H7 (cell line): ENCODE results near the gene RUFY4. TPM values are rescaled to one million over a fixed set of nuclear protein-coding genes. Genes with fewer than 3 reads are reported as not detected.
"Not testable (repeated sequence)": the region's sequence is repeated elsewhere in the genome, so short reads cannot be mapped to it uniquely, and the experiment has no call there.

ENCODE experiments used
- DNase-seq: peaks from one replicate; pipeline ENCODE4 v3.0.0; 2012
- H3K27me3 ChIP-seq: 2 replicates; pipeline ENCODE4 v1.6.0; 2011; ENCODE audit warnings: mild to moderate bottlenecking, low read length; ENCODE audit not compliant: control insufficient read depth, insufficient read depth
- H3K36me3 ChIP-seq: replicated peaks from 2 replicates; pipeline ENCODE4 v1.5.1; 2011; ENCODE audit warnings: low read length; ENCODE audit not compliant: control insufficient read depth, insufficient read depth
- H3K4me3 ChIP-seq: 2 replicates; pipeline ENCODE4 v1.5.1; 2011; ENCODE audit warnings: low read depth, mild to moderate bottlenecking, control low read depth, low read length, moderate library complexity; ENCODE audit not compliant: insufficient read depth
- total RNA-seq: library from RNA; depleted of rRNA; stranded (reverse); fragments of >200 nt; shearing (Covaris generic); gene quantifications from 2 replicates; pipeline ENCODE4 v1.2.3, GENCODE V29; 2014; rRNA removed

The RUFY4 gene, protein sequence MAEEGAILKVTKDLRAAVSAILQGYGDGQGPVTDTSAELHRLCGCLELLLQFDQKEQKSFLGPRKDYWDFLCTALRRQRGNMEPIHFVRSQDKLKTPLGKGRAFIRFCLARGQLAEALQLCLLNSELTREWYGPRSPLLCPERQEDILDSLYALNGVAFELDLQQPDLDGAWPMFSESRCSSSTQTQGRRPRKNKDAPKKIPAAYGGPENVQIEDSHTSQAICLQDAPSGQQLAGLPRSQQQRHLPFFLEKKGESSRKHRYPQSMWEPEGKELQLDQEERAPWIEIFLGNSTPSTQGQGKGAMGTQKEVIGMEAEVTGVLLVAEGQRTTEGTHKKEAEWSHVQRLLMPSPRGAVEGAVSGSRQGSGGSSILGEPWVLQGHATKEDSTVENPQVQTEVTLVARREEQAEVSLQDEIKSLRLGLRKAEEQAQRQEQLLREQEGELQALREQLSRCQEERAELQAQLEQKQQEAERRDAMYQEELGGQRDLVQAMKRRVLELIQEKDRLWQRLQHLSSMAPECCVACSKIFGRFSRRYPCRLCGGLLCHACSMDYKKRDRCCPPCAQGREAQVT
- not detected in 2 replicates for total RNA-seq

GRCh38 chr2:218068721-218069334 is at the start of gene RUFY4:
Gene RUFY4 (plus strand): TSS chr2:218069253. CDS start chr2:218070606, 1,353 bp downstream.
- H3K27me3 ChIP-seq, H3K4me3 ChIP-seq, H3K36me3 ChIP-seq: not testable (repeated sequence)
- DNase-seq, result peak; percentile 87

GRCh38 chr2:218019411-218020060 is 49.5 kb upstream of the RUFY4 start:
- Histone ChIP-seq H3K4me3 (no peak overlapping the region), H3K27me3 (no peaks in the 10 kb centered on the region)
- peak; percentile 30 for DNase-seq

DNA sequence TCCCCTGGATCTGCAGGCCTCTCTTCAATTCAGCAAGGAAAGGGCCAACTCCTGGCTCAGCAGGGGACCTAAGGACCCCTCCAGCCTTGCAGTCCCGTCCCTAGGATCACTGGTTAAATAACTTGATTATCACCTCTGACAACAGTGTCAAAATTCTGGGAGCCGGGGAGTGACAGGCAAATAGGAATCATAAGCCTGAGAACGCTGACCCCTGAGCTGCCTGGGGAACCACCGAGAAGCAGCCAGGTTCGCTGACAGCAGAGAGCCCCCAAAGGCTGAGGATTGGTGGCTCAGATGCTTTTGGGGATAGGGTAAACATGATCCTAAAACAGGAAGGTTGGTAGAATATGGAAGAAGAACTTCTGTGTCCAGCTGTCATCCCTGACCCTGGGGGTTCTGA is 48.8 kb upstream of the RUFY4 start:
- peak; percentile 21 for DNase-seq
- no peak overlapping the region for H3K4me3 ChIP-seq
- no peaks in the 10 kb centered on the region for H3K27me3 ChIP-seq
- no peaks in the 10 kb centered on the region for H3K36me3 ChIP-seq

More at GRCh38 chr2:218019411-218020060, 49.5 kb upstream of the RUFY4 start:
- no peaks in the 10 kb centered on the region for H3K36me3 ChIP-seq

GRCh38 chr2:218020966-218021535 is 48.0 kb upstream of the RUFY4 start:
- Histone ChIP-seq H3K4me3 (no peak overlapping the region), H3K27me3 (no peaks in the 10 kb centered on the region), H3K36me3 (no peaks in the 10 kb centered on the region)
- peak; percentile 59 for DNase-seq

GRCh38 chr2:218021536-218022071 is 47.4 kb upstream of the RUFY4 start:
- Histone ChIP-seq H3K36me3 (no peaks in the 10 kb centered on the region), H3K27me3 (no peaks in the 10 kb centered on the region), H3K4me3 (no peak overlapping the region)
- peak; percentile 44 for DNase-seq

GRCh38 chr2:218022131-218022850 is 46.8 kb upstream of the RUFY4 start:
- no peak overlapping the region for H3K4me3 ChIP-seq
- peak; percentile 43 for DNase-seq
- no peaks in the 10 kb centered on the region for H3K27me3 ChIP-seq
- H3K36me3 ChIP-seq, result no peaks in the 10 kb centered on the region

DNA sequence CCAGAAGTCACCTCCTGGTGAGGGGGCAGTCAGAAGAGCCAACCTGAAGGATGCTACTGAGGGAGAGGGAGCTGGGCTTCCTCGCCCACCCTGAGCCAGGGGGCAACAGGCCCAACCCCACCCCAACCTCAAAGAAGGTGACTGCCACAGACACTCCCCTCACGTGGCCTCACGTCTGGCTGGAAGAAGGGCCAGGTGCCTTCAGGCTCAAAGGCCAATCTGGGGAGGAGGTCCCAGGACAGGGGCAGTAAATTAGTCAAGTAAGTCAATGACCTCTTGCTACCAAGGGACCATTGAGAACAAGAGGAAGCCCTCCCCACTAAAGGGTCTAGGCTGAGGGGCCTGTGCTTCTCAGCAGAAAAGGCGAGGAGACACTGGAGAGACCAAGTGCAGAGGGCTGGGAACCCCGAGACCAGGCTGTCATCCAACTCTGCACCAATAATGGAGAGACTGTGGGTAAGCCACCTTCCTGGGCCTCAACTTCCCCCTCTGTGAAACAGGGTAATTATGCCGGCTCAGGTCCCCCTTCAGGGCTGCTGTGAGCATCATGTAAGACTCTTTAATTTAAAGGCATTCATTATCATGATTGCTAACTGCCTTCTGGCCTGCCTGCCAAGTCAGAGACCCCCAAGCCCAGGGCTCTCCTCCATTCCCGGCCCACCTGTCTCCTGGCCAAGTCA is 46.1 kb upstream of the RUFY4 start:
- DNase-seq, result no peak
- no peaks in the 10 kb centered on the region for H3K27me3 ChIP-seq
- H3K4me3 ChIP-seq, result no peak overlapping the region
- no peaks in the 10 kb centered on the region for H3K36me3 ChIP-seq

- H3K36me3 ChIP-seq, result no peaks in the 10 kb centered on the region
- peak; percentile 44 for DNase-seq
- no peak overlapping the region for H3K4me3 ChIP-seq
- no peaks in the 10 kb centered on the region for H3K27me3 ChIP-seq
Observed at GRCh38 chr2:218023636-218024035, 45.4 kb upstream of the RUFY4 start.

DNA sequence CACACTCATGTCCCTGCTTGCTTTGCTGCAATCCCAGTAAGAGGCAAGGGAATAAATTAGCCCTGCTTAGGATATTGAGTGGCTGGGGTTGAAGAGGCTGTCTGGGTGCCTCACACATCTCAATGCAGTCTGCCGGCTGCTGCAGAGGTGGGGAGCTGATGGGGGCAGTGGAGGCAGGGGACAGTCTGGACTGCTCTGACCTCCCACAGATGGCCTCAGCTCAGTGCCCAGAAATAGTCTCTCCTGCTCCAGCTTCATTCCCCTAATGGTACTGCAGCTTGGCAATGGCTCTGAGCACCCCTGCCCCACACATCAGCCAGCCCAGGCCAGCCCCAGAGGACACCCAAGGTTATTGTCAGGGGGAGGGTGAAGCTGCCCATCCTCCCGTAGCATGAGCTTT is 44.7 kb upstream of the RUFY4 start:
- Histone ChIP-seq H3K27me3 (no peaks in the 10 kb centered on the region), H3K4me3 (no peak overlapping the region), H3K36me3 (no peaks in the 10 kb centered on the region)
- DNase-seq, result no peak

DNA sequence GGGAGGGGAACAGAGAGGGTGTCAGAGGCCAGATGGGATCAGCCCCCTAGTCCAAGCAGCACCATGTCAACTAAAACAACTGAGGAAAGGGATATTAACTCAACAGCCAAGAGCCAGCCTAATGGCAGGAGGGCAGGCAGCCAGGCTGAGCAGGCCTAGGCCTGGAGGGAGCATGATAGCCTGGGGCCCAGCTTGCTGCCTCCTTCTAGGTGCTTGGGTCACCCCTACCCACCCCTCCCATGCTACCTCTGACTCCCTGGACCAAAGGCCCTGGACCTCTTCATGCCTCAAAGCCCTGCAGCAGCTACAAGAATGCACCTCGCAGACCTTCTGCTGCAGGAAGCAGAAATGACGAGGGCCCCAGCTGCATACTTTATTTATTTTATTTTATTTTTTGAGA is 44.2 kb upstream of the RUFY4 start:
- H3K27me3 ChIP-seq, result no peaks in the 10 kb centered on the region
- no peaks in the 10 kb centered on the region for H3K36me3 ChIP-seq
- no peak overlapping the region for H3K4me3 ChIP-seq
- no peak for DNase-seq

DNA sequence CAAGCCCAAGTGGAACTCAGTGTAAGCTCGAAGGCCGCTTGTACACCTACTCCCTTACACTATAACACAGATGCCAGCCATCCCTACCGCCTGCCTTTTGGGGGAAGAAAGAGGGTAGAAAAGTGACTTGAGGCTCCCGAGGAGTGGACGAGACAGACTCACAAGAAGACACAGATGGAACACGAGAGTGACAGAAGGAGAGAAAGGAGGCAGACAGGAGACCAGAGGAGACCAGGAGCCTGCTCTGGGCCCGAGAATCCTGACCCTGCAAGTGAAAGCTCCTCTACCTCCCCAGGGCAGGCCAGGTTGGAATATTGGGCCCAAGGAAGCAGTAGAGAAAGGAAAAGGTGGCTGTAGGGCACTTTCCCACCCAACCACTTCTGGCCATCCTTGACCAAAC is 42.8 kb upstream of the RUFY4 start:
- Histone ChIP-seq H3K36me3 (no peaks in the 10 kb centered on the region), H3K4me3 (no peak overlapping the region), H3K27me3 (no peaks in the 10 kb centered on the region)
- no peak for DNase-seq

GRCh38 chr2:218026676-218027425 is 42.2 kb upstream of the RUFY4 start:
- no peaks in the 10 kb centered on the region for H3K27me3 ChIP-seq
- no peaks in the 10 kb centered on the region for H3K36me3 ChIP-seq
- H3K4me3 ChIP-seq, result no peak overlapping the region
- no peak for DNase-seq
